OCI-LY1 (cell line): ENCODE data around the gene CFAP52.

ENCODE experiments used
- CTCF ChIP-seq: fragments of 200-600 bp; sonication (generic), shearing (Covaris generic); IDR thresholded peaks from 2 replicates; pipeline ENCODE4 v1.5.1; 2017; ENCODE audit warnings: mild to moderate bottlenecking, antibody characterized with exemption, low read length, moderate library complexity, mixed read lengths
- EZH2 ChIP-seq: fragments of 200-600 bp; sonication (generic), shearing (Covaris generic); IDR thresholded peaks from 2 replicates; pipeline ENCODE4 v1.8.0; 2017; ENCODE audit warnings: borderline replicate concordance, mixed run types, mild to moderate bottlenecking, antibody characterized with exemption, low read length, moderate library complexity, mixed read lengths

DNA sequence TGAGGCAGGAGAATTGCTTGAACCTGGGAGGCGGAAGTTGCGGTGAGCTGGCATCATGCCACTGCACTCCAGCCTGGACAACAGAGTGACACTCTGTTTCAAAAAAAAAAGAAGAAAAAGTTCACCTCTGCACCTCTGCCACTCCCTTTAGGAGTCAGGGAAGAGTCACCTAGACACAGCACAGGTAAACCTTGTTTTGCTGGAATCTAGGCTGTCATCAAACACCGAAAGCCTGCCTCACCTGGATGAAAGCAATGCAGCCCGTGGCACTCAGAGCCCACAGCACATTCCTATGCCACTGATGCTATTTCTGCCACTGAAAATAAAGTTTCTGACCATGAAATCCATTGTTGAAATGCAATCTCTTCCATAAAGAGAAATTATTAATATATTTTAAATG, 22.2 kb downstream of the CFAP52 start:
- TF ChIP-seq EZH2 = no peak
- TF ChIP-seq CTCF = no peak
